ENCODE measurements around the gene NDUFB7. TPM values are rescaled to one million over a fixed set of nuclear protein-coding genes. Genes with fewer than 3 reads are reported as not detected.

NDUFB7 gene
- total and polyA plus RNA-seq, 2 experiments from 2014 or later, result 289 to 463 TPM

DNA sequence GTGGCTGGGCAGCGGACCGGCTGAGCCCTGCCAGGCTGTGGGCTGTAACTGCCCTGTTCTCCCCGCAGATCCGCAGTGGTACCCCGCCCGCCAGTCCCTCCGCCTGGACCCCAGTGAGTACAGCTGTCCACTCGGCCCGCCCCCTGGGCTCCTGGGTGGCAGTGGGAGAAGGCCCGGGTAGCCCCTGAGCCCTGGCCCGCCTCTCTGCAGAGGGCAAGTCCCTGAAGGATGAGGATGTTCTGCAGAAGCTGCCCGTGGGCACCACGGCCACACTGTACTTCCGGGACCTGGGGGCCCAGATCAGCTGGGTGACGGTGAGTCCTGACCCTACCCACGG lies 8.3 kb downstream of the NDUFB7 start:
- TF ChIP-seq ZNF114 (CRISPR knock-in tag; IDR thresholded peaks at IDR 0.05), result no peak
- TF ChIP-seq, protein P1, sequence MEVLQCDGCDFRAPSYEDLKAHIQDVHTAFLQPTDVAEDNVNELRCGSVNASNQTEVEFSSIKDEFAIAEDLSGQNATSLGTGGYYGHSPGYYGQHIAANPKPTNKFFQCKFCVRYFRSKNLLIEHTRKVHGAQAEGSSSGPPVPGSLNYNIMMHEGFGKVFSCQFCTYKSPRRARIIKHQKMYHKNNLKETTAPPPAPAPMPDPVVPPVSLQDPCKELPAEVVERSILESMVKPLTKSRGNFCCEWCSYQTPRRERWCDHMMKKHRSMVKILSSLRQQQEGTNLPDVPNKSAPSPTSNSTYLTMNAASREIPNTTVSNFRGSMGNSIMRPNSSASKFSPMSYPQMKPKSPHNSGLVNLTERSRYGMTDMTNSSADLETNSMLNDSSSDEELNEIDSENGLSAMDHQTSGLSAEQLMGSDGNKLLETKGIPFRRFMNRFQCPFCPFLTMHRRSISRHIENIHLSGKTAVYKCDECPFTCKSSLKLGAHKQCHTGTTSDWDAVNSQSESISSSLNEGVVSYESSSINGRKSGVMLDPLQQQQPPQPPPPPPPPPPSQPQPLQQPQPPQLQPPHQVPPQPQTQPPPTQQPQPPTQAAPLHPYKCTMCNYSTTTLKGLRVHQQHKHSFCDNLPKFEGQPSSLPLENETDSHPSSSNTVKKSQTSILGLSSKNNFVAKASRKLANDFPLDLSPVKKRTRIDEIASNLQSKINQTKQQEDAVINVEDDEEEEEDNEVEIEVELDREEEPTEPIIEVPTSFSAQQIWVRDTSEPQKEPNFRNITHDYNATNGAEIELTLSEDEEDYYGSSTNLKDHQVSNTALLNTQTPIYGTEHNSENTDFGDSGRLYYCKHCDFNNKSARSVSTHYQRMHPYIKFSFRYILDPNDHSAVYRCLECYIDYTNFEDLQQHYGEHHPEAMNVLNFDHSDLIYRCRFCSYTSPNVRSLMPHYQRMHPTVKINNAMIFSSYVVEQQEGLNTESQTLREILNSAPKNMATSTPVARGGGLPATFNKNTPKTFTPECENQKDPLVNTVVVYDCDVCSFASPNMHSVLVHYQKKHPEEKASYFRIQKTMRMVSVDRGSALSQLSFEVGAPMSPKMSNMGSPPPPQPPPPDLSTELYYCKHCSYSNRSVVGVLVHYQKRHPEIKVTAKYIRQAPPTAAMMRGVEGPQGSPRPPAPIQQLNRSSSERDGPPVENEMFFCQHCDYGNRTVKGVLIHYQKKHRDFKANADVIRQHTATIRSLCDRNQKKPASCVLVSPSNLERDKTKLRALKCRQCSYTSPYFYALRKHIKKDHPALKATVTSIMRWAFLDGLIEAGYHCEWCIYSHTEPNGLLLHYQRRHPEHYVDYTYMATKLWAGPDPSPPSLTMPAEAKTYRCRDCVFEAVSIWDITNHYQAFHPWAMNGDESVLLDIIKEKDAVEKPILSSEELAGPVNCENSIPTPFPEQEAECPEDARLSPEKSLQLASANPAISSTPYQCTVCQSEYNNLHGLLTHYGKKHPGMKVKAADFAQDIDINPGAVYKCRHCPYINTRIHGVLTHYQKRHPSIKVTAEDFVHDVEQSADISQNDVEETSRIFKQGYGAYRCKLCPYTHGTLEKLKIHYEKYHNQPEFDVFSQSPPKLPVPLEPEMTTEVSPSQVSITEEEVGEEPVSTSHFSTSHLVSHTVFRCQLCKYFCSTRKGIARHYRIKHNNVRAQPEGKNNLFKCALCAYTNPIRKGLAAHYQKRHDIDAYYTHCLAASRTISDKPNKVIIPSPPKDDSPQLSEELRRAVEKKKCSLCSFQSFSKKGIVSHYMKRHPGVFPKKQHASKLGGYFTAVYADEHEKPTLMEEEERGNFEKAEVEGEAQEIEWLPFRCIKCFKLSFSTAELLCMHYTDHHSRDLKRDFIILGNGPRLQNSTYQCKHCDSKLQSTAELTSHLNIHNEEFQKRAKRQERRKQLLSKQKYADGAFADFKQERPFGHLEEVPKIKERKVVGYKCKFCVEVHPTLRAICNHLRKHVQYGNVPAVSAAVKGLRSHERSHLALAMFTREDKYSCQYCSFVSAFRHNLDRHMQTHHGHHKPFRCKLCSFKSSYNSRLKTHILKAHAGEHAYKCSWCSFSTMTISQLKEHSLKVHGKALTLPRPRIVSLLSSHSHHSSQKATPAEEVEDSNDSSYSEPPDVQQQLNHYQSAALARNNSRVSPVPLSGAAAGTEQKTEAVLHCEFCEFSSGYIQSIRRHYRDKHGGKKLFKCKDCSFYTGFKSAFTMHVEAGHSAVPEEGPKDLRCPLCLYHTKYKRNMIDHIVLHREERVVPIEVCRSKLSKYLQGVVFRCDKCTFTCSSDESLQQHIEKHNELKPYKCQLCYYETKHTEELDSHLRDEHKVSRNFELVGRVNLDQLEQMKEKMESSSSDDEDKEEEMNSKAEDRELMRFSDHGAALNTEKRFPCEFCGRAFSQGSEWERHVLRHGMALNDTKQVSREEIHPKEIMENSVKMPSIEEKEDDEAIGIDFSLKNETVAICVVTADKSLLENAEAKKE (CRISPR knock-in tag; IDR thresholded peaks at IDR 0.05), result no peak
- TF ChIP-seq EZH2phosphoT487 (IDR thresholded peaks at IDR 0.05; ENCODE audit: unreplicated experiment), result no peak
- TF ChIP-seq JUNB (IDR thresholded peaks at IDR 0.05; ENCODE audit: unreplicated experiment), result no peak
- TF ChIP-seq, protein P2, sequence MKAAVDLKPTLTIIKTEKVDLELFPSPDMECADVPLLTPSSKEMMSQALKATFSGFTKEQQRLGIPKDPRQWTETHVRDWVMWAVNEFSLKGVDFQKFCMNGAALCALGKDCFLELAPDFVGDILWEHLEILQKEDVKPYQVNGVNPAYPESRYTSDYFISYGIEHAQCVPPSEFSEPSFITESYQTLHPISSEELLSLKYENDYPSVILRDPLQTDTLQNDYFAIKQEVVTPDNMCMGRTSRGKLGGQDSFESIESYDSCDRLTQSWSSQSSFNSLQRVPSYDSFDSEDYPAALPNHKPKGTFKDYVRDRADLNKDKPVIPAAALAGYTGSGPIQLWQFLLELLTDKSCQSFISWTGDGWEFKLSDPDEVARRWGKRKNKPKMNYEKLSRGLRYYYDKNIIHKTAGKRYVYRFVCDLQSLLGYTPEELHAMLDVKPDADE (IDR thresholded peaks at IDR 0.05), result no peak
- TF ChIP-seq POLR2AphosphoS5 (IDR thresholded peaks at IDR 0.05; ENCODE audit: low read depth), result no peak
- TF ChIP-seq, protein P3, sequence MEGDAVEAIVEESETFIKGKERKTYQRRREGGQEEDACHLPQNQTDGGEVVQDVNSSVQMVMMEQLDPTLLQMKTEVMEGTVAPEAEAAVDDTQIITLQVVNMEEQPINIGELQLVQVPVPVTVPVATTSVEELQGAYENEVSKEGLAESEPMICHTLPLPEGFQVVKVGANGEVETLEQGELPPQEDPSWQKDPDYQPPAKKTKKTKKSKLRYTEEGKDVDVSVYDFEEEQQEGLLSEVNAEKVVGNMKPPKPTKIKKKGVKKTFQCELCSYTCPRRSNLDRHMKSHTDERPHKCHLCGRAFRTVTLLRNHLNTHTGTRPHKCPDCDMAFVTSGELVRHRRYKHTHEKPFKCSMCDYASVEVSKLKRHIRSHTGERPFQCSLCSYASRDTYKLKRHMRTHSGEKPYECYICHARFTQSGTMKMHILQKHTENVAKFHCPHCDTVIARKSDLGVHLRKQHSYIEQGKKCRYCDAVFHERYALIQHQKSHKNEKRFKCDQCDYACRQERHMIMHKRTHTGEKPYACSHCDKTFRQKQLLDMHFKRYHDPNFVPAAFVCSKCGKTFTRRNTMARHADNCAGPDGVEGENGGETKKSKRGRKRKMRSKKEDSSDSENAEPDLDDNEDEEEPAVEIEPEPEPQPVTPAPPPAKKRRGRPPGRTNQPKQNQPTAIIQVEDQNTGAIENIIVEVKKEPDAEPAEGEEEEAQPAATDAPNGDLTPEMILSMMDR (conservative IDR thresholded peaks at IDR 0.05; ENCODE audit: low read depth in 2 of 2), result no peak
- TF ChIP-seq, protein P4, sequence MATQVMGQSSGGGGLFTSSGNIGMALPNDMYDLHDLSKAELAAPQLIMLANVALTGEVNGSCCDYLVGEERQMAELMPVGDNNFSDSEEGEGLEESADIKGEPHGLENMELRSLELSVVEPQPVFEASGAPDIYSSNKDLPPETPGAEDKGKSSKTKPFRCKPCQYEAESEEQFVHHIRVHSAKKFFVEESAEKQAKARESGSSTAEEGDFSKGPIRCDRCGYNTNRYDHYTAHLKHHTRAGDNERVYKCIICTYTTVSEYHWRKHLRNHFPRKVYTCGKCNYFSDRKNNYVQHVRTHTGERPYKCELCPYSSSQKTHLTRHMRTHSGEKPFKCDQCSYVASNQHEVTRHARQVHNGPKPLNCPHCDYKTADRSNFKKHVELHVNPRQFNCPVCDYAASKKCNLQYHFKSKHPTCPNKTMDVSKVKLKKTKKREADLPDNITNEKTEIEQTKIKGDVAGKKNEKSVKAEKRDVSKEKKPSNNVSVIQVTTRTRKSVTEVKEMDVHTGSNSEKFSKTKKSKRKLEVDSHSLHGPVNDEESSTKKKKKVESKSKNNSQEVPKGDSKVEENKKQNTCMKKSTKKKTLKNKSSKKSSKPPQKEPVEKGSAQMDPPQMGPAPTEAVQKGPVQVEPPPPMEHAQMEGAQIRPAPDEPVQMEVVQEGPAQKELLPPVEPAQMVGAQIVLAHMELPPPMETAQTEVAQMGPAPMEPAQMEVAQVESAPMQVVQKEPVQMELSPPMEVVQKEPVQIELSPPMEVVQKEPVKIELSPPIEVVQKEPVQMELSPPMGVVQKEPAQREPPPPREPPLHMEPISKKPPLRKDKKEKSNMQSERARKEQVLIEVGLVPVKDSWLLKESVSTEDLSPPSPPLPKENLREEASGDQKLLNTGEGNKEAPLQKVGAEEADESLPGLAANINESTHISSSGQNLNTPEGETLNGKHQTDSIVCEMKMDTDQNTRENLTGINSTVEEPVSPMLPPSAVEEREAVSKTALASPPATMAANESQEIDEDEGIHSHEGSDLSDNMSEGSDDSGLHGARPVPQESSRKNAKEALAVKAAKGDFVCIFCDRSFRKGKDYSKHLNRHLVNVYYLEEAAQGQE (IDR thresholded peaks at IDR 0.05; ENCODE audit: unreplicated experiment), result no peak
- ATAC-seq (no peak), DNase-seq (ENCODE audit: low spot score) (no peak)
- peaks cover 46% of the 10 kb centered on the region for H3K4me1 Mint-ChIP-seq
- H3K27me3 Mint-ChIP-seq (ENCODE audit: insufficient read depth, low read depth, poor library complexity), result peaks cover 14% of the 10 kb centered on the region
- H3K9me3 Mint-ChIP-seq, result no peaks in the 10 kb centered on the region; the same call in 2 of the 3 replicates
- H3K27ac Mint-ChIP-seq, result peak overlapping the region; percentile 95; the same call in 1 of the 2 replicates
- H3K4me3 ChIP-seq, result no peak overlapping the region
- H2AFZ ChIP-seq, result no peak overlapping the region
- H3K9me2 ChIP-seq (ENCODE audit: insufficient read depth), result no peaks in the 10 kb centered on the region
- no peak overlapping the region for H3K4me3 Mint-ChIP-seq
- peaks cover 3% of the 10 kb centered on the region for H4K20me1 ChIP-seq (replicated peaks; ENCODE audit: insufficient read depth)
- H3K27ac ChIP-seq (ENCODE audit: low read depth), result 0 out of 2 replicates have a peak overlapping the region, but pooled peaks have one; percentile 59
- H3K27me3 ChIP-seq (ENCODE audit: insufficient read depth), result no peaks in the 10 kb centered on the region
- H3F3A ChIP-seq (replicated peaks; ENCODE audit: low read depth), result peaks cover 5% of the 10 kb centered on the region; the same call in 1 of the 2 replicates
- peaks cover 11% of the 10 kb centered on the region for H3K36me3 Mint-ChIP-seq (ENCODE audit: low read depth)
- no peaks in the 10 kb centered on the region; the same call in 1 of the 2 replicates for H3K36me3 ChIP-seq (ENCODE audit: insufficient read depth)
- H3K79me2 ChIP-seq (replicated peaks; ENCODE audit: insufficient read depth), result peaks cover 33% of the 10 kb centered on the region
- peak overlapping the region; percentile 32; the same call in 1 of the 2 replicates for H3K4me2 ChIP-seq
- peaks cover 46% of the 10 kb centered on the region for H3K4me1 ChIP-seq (ENCODE audit: insufficient read depth)

Data from GM23338 (cell line).